T-helper 2 cell treated with Interferon-gamma antibody and Interleukin-4, amounts not matched to agents 5 μg/mL and 100 μg/mL, for 36 hours (primary cell): ENCODE data around the gene NRP1.

Experiments
- DNase-seq: peaks from one replicate; pipeline ENCODE4 v3.0.0; 2021; ENCODE audit warnings: low spot score
- H3K27ac Mint-ChIP-seq: one replicate; pipeline ENCODE4 v1.8.0; 2021; ENCODE audit warnings: mild to moderate bottlenecking, mixed read lengths
- H3K27me3 Mint-ChIP-seq: one replicate; pipeline ENCODE4 v1.8.0; 2021; ENCODE audit warnings: low read depth, mixed read lengths
- H3K36me3 Mint-ChIP-seq: one replicate; pipeline ENCODE4 v1.8.0; 2021; ENCODE audit warnings: low read depth, mixed read lengths
- H3K4me1 Mint-ChIP-seq: one replicate; pipeline ENCODE4 v1.8.0; 2021; ENCODE audit warnings: low read depth, mixed read lengths
- H3K4me3 Mint-ChIP-seq: one replicate; pipeline ENCODE4 v1.8.0; 2022; ENCODE audit warnings: mild to moderate bottlenecking, moderate library complexity, mixed read lengths
- H3K9me3 Mint-ChIP-seq: one replicate; pipeline ENCODE4 v1.8.0; 2021; ENCODE audit warnings: mixed read lengths

Gene NRP1

DNA sequence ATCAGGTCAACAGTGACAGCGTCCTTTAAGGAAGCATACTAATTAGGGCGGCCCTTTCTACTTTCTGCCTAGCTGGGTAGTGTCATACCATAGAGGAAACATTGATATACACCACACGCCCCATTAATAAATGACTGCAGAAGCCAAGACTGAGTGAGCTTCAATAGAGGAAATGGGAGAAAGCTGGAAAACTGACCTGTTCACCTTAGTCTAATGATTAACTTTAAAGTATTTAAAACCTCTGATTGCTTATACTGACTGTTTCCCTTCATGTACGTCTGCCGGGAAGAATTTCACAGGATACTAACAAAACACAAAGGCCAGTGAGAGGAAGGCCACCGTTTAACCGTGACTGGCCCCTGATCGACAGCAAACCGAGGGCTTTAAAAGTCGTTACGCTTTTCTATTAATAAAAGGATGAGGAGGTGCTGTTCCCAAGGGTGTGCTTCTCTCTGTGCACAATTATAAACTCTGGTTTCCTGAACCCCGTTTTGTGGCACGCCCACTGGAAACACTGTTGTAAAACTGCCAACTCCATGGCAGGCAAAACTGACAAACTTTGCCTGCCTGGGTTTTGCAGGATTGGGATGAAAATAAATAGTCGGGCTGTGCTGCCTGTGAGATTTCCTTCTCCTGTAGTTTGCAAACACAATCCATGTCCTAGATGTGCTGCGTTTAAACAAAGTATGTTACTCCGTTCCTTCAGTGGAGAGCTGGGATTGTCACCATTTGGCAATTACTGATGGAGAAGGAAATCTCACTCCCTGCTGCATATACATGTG lies 137.6 kb downstream of the NRP1 start:
- Mint-ChIP-seq H3K4me3 (no peak overlapping the region), H3K9me3 (no peaks in the 10 kb centered on the region), H3K36me3 (no peaks in the 10 kb centered on the region), H3K27ac (no peak overlapping the region), H3K4me1 (peaks cover 7% of the 10 kb centered on the region), H3K27me3 (peaks cover 16% of the 10 kb centered on the region)
- no peak for DNase-seq

DNA sequence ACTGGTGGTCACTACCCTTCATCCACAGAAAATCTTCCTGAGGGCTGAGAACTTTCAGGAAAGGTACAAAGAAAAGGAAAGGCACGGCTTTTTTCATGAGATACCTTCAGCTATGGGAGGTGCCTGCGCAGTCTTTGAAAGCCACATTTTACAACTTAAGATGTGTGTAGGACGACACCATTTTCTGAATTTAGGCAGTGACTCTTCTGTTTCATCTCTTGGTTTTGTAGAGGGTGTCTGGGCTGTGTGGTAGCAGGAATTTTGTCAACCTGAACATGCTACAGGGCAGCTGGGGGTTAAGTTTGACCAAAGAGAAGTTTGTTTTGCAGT lies 138.1 kb downstream of the NRP1 start:
- Mint-ChIP-seq H3K27me3 (peaks cover 18% of the 10 kb centered on the region), H3K36me3 (no peaks in the 10 kb centered on the region), H3K27ac (no peak overlapping the region), H3K4me1 (peaks cover 7% of the 10 kb centered on the region), H3K9me3 (no peaks in the 10 kb centered on the region), H3K4me3 (no peak overlapping the region)
- DNase-seq, result no peak

DNA sequence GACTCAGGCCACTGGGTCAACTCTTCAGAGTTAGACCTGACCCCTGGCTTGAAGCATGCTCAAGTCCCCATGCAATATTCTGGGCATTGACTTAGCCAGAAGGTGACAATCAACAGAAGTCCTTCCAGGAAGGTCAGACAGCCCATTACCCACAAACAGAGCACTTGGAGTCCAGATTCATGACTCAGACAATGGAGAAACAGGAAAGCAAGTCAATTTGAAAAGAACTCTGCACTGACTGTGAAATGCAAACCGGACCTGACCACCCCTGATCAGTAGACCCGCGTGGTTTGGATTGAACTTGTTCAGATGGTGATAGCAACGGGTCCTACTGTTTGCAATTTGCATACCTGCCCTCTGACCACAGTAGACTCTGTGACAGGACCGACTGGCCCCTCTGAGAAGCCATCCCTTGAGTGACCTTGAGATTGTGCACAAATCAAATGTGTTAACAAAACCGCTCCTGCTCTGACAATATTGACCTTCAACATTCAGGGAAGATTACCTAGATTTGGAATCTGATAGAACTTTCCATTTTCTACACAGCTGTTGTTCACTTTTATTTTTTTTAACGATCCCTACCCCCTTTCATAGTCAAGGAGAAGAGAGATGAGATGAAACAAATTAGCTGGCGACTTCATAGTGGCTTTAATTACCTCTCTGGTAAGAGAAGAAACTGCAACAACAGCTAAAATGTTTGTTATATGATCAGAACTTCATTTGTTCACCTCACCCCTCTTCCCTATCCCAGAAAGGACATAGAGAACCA lies 138.7 kb downstream of the NRP1 start:
- peaks cover 7% of the 10 kb centered on the region for H3K4me1 Mint-ChIP-seq
- H3K36me3 Mint-ChIP-seq, result no peaks in the 10 kb centered on the region
- H3K27me3 Mint-ChIP-seq, result peaks cover 23% of the 10 kb centered on the region
- no peak overlapping the region for H3K4me3 Mint-ChIP-seq
- H3K9me3 Mint-ChIP-seq, result no peaks in the 10 kb centered on the region
- DNase-seq, result no peak
- no peak overlapping the region for H3K27ac Mint-ChIP-seq

DNA sequence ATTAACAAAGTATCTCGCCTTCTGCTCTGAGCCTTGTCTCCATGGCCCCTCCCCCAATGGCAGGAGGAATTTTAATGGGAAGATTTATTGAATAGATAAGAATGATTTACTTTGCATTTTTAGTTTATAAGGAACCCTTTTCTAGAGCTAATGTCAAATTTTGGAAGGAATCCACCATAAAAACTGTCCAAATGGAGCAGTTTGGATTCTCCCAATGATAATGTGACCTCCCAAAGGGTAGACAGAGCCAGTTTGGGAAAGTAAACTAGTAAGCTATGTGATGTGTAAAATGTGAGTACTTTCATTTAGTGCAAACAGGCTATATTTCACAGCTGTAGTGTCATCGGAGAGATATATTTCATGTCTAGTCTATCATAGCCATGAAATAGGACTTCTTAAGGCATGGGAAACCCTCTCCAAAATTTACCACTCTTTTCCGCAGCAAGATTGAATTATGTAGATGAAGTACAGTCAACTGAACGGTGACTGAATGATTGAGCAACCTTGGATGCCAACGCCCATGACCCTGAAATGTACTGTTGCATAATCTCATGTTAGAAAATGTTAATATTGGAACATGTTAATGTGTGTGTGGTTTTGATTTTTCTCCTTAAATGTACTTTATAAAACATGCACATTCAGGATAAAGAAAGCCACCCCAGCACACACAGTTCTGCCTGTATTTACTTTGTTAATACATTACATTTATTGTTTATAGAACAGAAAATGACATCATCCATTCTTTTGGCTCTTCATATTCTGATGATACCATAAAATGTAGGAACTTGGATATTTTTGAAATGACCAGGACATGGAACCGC lies 140.6 kb downstream of the NRP1 start:
- no peak overlapping the region for H3K4me3 Mint-ChIP-seq
- H3K27ac Mint-ChIP-seq, result no peak overlapping the region
- peaks cover 7% of the 10 kb centered on the region for H3K4me1 Mint-ChIP-seq
- H3K27me3 Mint-ChIP-seq, result peaks cover 31% of the 10 kb centered on the region
- H3K9me3 Mint-ChIP-seq, result no peaks in the 10 kb centered on the region
- H3K36me3 Mint-ChIP-seq, result no peaks in the 10 kb centered on the region
- no peak for DNase-seq

DNA sequence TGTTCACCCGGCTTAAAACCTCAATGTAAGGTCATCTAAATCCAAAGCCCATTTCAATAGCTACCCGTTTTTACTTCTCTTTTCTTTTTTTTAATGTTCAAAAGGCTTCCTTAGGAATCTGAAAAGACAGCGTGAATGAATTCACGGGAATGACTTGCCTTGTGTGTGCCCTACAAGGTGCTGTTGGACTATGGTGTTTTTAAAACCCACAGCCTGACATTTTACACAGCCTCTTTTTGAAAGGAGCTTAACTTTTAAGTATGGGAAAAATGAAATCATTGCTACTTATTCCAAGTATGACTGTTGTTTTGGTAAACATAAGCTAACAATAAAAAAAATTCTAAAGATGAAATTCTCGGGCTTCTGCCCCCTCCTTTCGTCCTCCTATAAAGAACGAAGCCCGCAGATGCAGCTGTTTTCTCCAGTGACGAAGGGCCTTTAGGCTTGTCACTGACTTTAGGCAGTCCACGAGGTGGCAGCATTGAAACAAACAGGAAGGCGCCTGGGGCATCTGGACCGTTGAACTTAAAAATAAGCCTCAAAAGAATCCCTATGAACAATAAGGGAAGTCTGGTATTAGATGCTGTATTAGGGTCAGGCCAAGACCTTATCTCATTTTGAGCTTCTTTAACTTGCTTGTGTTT lies 141.3 kb downstream of the NRP1 start:
- H3K27ac Mint-ChIP-seq, result no peak overlapping the region
- peak; percentile 55 for DNase-seq
- H3K27me3 Mint-ChIP-seq, result peaks cover 31% of the 10 kb centered on the region
- no peaks in the 10 kb centered on the region for H3K36me3 Mint-ChIP-seq
- H3K9me3 Mint-ChIP-seq, result no peaks in the 10 kb centered on the region
- H3K4me3 Mint-ChIP-seq, result no peak overlapping the region
- peaks cover 7% of the 10 kb centered on the region for H3K4me1 Mint-ChIP-seq

DNA sequence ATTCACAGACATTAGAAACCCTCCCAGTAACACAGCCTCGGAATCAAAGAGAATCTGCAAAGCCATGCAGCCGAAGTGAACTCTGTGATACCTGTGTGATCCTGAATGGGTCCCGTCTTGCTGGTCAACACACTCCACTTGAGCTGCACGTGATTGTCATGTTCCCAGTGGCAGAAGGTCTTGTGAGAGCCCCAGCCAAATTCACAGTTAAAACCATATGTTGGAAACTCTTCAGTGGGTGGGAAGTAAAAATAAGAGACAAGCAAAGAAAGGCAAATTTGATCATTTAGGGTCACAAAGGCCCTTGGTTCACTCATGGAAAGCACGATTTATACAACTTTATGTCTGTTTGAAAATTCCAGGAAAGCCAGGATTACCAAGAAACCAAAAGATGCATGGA lies 142.3 kb downstream of the NRP1 start:
- Mint-ChIP-seq H3K9me3 (no peaks in the 10 kb centered on the region), H3K27ac (no peak overlapping the region), H3K27me3 (peaks cover 31% of the 10 kb centered on the region), H3K4me3 (no peak overlapping the region), H3K4me1 (peaks cover 7% of the 10 kb centered on the region), H3K36me3 (no peaks in the 10 kb centered on the region)
- DNase-seq, result no peak

DNA sequence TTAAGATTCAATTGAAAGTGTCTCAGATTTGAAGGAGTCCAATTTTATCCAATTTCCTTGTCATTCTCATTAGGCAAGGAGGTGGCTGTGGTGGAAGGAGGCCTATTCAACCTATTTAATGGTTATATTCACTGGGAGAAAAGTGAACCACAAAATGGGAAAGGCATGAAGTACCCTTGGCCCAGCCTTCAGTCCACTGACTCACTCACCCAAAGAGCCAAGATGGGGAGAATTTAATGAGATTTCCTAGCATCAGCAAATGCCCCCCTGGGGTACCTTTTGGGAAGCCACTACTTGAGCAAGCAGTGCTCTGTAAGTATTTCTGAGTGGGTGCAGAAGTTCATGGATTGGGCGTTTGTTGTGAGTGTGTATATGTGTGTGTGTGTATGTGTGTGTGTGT lies 144.1 kb downstream of the NRP1 start:
- Mint-ChIP-seq H3K4me3 (no peak overlapping the region), H3K4me1 (peaks cover 7% of the 10 kb centered on the region), H3K36me3 (no peaks in the 10 kb centered on the region), H3K9me3 (no peaks in the 10 kb centered on the region), H3K27me3 (peaks cover 29% of the 10 kb centered on the region), H3K27ac (no peak overlapping the region)
- DNase-seq, result no peak

DNA sequence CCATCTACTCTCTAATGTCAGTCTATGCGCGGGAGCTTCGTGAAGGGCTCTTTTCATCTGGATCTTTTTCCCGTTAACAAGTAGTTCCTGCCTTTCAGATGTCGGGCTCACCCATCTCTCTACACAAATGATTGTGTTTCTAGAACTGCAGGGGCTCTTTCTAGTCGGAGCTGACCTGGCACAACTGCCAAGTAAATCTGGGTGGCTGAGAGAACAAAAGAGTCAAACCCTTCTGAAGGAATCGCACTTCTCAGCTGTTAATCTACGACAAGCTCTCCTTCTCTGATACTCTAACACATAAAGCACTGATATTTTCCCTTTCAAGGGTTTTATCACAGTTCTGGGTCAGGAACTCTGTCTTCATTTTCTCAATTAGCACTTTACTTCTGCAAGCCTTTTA lies 144.7 kb downstream of the NRP1 start:
- peaks cover 7% of the 10 kb centered on the region for H3K4me1 Mint-ChIP-seq
- H3K36me3 Mint-ChIP-seq, result no peaks in the 10 kb centered on the region
- no peak for DNase-seq
- peaks cover 27% of the 10 kb centered on the region for H3K27me3 Mint-ChIP-seq
- no peak overlapping the region for H3K27ac Mint-ChIP-seq
- no peak overlapping the region for H3K4me3 Mint-ChIP-seq
- no peaks in the 10 kb centered on the region for H3K9me3 Mint-ChIP-seq

DNA sequence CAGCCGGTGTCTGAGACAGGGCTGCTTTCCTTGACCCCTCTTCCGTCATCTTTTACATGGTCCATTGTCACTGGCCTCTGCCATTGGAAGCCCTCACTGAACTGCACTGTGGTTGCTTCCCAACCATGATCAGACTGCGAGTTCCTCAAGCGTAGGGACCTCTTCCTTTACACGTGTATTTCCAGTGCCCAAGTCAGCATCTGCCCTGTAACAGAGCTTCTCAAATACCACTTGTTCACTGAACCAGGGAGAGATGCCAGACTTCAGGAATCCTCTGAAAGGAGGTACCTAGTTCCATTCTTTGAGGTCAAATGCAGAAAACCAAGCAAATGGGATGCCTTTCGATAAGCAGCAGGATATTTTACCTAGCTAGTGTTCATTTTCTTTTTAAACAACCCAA lies 145.1 kb downstream of the NRP1 start:
- Mint-ChIP-seq H3K27ac (no peak overlapping the region), H3K9me3 (no peaks in the 10 kb centered on the region), H3K27me3 (peaks cover 22% of the 10 kb centered on the region), H3K4me3 (no peak overlapping the region), H3K4me1 (peaks cover 7% of the 10 kb centered on the region), H3K36me3 (no peaks in the 10 kb centered on the region)
- no peak for DNase-seq

DNA sequence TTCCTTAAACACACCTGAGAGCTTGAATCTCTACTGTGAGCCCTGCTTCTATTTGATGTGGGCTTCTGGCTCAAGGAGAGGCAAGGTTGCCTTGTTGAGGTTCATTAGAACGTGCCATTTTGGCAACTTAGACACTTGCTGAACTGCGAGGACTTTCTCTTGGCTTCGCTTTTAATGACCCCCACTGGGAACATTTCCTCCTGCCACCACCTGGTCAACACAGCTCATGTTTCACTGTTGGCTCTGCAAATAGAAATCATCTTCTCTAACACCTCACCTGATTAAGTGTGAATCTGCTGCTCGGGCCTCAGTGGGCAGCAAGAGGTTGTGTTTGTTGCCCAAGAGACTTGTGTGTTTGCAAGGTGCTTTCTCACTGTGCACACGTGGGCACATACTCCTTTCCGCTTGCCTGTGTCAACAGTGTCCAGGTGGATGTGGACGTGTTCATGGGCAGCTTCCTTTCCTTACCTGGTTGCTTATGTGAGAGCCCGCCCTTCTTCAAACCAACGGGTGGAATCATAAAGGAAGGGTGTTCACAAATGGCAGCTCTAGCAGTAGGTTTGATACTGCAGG lies 147.0 kb downstream of the NRP1 start:
- Mint-ChIP-seq H3K4me1 (no peaks in the 10 kb centered on the region), H3K27me3 (peaks cover 18% of the 10 kb centered on the region), H3K27ac (no peak overlapping the region), H3K4me3 (no peak overlapping the region), H3K9me3 (no peaks in the 10 kb centered on the region), H3K36me3 (no peaks in the 10 kb centered on the region)
- no peak for DNase-seq

DNA sequence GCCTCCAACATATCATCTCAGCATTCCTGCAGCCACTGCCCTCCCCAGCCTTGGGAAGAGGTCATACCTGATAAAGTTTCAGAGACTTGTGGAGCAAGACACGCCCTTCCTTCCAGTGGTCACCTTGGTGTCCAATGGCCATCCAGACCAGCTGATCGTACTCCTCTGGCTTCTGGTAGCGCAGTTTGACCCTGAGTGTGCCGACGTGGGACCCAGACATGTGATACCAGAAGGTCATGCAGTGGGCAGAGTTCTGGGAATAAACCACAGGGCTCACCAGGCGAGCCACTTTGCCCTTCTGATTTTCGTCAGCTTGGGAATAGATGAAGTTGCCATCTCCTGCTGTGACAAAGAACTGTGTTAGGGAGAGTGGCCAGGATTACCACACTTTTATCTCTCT lies 148.3 kb downstream of the NRP1 start:
- H3K4me1 Mint-ChIP-seq, result no peaks in the 10 kb centered on the region
- no peak overlapping the region for H3K4me3 Mint-ChIP-seq
- H3K27ac Mint-ChIP-seq, result no peak overlapping the region
- no peaks in the 10 kb centered on the region for H3K9me3 Mint-ChIP-seq
- peaks cover 11% of the 10 kb centered on the region for H3K27me3 Mint-ChIP-seq
- H3K36me3 Mint-ChIP-seq, result no peaks in the 10 kb centered on the region
- no peak for DNase-seq

DNA sequence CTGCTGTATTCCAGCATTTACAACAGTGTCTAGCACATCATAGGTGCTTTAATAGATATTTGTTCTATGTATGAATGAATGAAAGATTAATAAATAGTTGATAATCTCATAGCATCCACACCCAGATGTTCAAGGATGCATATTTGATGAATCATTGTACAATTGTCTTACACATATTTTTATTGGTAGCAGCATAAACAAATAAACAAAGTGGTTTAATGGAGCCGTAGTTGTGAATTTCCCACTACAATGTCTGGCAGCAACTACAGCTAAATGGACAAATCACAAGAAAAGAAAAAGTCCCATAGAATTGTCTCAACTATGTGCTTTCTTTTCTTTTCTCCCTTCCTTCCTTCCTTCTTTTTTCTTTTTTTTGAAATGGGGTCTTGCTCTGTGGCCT lies 150.8 kb downstream of the NRP1 start:
- DNase-seq, result no peak
- Mint-ChIP-seq H3K4me3 (no peak overlapping the region), H3K36me3 (no peaks in the 10 kb centered on the region), H3K27ac (no peak overlapping the region), H3K27me3 (no peaks in the 10 kb centered on the region), H3K4me1 (no peaks in the 10 kb centered on the region), H3K9me3 (no peaks in the 10 kb centered on the region)

DNA sequence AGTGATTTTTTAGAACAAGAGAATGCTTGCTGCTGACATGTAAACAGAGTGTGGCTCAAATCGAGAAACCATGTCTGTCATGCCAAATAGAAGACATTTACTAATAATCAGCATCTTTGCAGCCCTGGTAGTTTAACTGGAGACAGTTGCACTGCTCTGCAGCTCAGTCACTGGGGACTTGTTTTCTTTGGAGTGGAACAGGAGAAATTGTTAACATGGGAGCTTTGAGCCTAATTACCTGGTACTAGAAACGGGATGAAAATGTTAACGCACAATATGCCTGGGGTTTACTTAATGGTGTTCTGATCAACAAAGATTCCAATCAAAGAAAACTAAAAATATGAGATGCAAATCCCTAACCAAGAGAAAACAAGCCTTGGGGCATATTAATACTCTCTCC lies 153.5 kb downstream of the NRP1 start:
- Mint-ChIP-seq H3K9me3 (no peaks in the 10 kb centered on the region), H3K4me3 (no peak overlapping the region), H3K4me1 (no peaks in the 10 kb centered on the region), H3K36me3 (no peaks in the 10 kb centered on the region), H3K27me3 (peaks cover 14% of the 10 kb centered on the region), H3K27ac (no peak overlapping the region)
- DNase-seq, result no peak
